ENCODE results near the gene NUP133.
"Not testable (repeated sequence)": the region's sequence is repeated elsewhere in the genome, so short reads cannot be mapped to it uniquely, and the experiment has no call there.

Gene NUP133

GRCh38 chr1:229448354-229448753 lies 59.8 kb downstream of the NUP133 start:
- DNase-seq: no peak

GRCh38 chr1:229447809-229448252 lies 60.3 kb downstream of the NUP133 start:
- no peak for DNase-seq

- DNase-seq: no peak
These were observed 62.3 kb downstream of the NUP133 start for GRCh38 chr1:229445828-229446227.

GRCh38 chr1:229440851-229441537 lies 67.1 kb downstream of the NUP133 start:
- DNase-seq: no peak

- DNase-seq: no peak
These were observed 70.1 kb downstream of the NUP133 start for GRCh38 chr1:229438021-229438420.

GRCh38 chr1:229437443-229437842 lies 70.7 kb downstream of the NUP133 start:
- no peak for DNase-seq

- no peak for DNase-seq
These were observed 71.9 kb downstream of the NUP133 start for GRCh38 chr1:229436201-229436600.

- DNase-seq: no peak
These were observed 73.5 kb downstream of the NUP133 start for GRCh38 chr1:229434641-229435051.

- no peak for DNase-seq
These were observed 74.0 kb downstream of the NUP133 start, which contains the start of gene ACTA1 for GRCh38 chr1:229434005-229434640. ACTA1 (minus strand) TSS chr1:229434094; CDS start chr1:229433115, 979 bp downstream.

GRCh38 chr1:229433364-229434004 lies 74.7 kb downstream of the NUP133 start:
- no peak for DNase-seq

- no peak for DNase-seq
These were observed 75.2 kb downstream of the NUP133 start for GRCh38 chr1:229432905-229433304.

- no peak for DNase-seq
These were observed 76.1 kb downstream of the NUP133 start for GRCh38 chr1:229432116-229432461.

- no peak for DNase-seq
These were observed 76.6 kb downstream of the NUP133 start for GRCh38 chr1:229431284-229432115.

- peak; percentile 57 to 58 for DNase-seq
These were observed 77.3 kb downstream of the NUP133 start for GRCh38 chr1:229430761-229431283.

GRCh38 chr1:229428256-229428655 lies 79.9 kb downstream of the NUP133 start:
- no peak for DNase-seq

- DNase-seq: no peak
These were observed 80.6 kb downstream of the NUP133 start for GRCh38 chr1:229427572-229427971.

- no peak for DNase-seq
These were observed 82.5 kb downstream of the NUP133 start for GRCh38 chr1:229425564-229426159.

- DNase-seq: no peak
These were observed 87.4 kb downstream of the NUP133 start for GRCh38 chr1:229420765-229421164.

- DNase-seq: no peak
These were observed 87.9 kb downstream of the NUP133 start for GRCh38 chr1:229420224-229420623.

GRCh38 chr1:229418586-229418985 lies 89.6 kb downstream of the NUP133 start:
- not testable (repeated sequence) for DNase-seq

- DNase-seq: not testable (repeated sequence)
These were observed 95.3 kb downstream of the NUP133 start for GRCh38 chr1:229412810-229413209.

- DNase-seq: no peak
These were observed 96.1 kb downstream of the NUP133 start for GRCh38 chr1:229412056-229412455.

Measured in Kasumi-1 (cell line).